ENCODE measurements around the gene NEK11.

GRCh38 chr3:131174752-131175151, 148.1 kb downstream of the NEK11 start:
- TF ChIP-seq CTCF (optimal IDR thresholded peaks at IDR 0.05 in 1 of 3, IDR thresholded peaks at IDR 0.05 in 1 of 3, conservative IDR thresholded peaks at IDR 0.05 in 1 of 3; ENCODE audit: extremely low read depth in 1 of 3, insufficient read depth in 2 of 3, low read length in 3 of 3) (no peak), EZH2 (IDR thresholded peaks at IDR 0.05; ENCODE audit: low read length) (no peak)

Data from keratinocyte (primary cell).